Cardiac septum (tissue), 1 donor: Measurements from ENCODE around the gene LAMA4. TPM values are rescaled to one million over a fixed set of nuclear protein-coding genes. Genes with fewer than 3 reads are reported as not detected.

Experiments
- DNase-seq: peaks from one replicate; pipeline ENCODE4 v3.0.0-alpha.2; 2020; ENCODE audit warnings: low spot score
- intact Hi-C: fragments of 100-400 bp; cut with DNase I; formaldehyde crosslinking; loops from one replicate; pipeline ENCODE4 v1.14.0; 2022
- total RNA-seq: library from RNA; stranded (reverse); fragmentation: NEBNext Ultra II Directional; extraction: Animal tissue kit (Norgen Biotek cat#: 25700); gene quantifications from one replicate; pipeline ENCODE4 v1.2.1, GENCODE V29; 2021
- donor health status: DM: no; HTN: no; CAD: no.

Gene LAMA4
- total RNA-seq, 1 donor from 2014 or later, result 93.9 TPM

DNA sequence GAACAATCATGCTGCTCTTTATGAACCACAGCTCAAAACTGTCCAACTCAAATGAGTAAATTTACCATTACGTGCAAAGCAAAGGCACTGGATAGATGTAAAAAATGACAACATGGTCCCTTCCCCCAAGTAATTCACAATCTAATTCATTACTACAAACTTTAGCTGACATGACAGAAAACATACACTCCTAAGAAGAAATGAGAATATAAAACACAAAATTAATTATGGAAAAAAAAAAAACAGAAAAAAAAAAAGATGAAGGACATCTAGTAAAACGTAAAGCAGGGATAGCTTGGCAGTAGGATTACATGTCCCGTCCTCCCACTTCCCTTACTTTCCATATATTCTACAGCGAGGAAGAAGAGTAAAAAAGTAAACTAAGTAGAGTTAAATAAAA lies 172.8 kb downstream of the LAMA4 start:
- intact Hi-C loops, result loop anchor here (10.0 kb wide), 1 partner anchor 203 kb away; no protein-coding TSS in a partner anchor
- DNase-seq, result no peak

DNA sequence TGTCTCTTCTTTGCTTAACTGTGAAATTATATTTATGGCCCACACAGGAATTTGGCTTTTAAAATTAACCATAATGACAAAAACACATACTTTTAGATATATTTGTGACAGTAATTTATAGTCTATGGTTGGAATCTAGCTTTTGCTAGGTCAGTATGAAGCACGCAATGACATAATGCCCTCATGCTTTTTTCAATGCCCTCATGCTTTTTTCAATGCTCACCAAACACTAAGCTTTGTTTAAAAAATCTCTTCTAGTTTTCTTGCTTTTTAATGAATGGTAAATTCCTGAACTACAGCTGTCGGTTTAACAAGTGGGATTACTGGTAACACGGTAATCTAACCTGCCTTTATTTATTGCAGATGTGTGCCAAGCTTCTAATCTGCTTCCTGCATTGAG lies 187.8 kb downstream of the LAMA4 start:
- no peak for DNase-seq
- intact Hi-C loops, result no loop called here

DNA sequence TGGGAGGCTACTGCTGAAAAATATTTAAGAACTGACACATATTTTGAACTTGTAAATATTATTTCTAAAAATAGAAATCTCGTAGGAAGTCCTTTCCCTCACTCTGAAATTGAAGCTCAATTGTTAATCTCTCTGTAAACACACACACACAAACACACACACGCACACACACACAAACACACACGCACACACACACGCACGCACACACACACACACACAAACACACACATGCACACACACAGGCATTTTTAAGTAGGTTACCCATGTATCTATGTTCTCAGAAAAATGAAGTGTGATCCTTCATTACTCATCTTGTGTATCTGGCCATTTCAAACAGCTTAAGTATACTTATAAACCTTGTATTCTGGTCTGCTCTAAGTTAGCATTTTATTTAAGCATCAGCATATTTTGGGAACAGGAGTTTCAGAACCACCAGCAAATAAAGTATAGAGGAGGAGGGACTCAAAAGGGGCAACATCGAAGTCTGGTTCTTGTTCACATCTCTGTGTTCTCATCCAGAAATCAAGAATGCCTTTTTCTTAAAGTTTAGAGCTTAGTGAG lies 188.9 kb downstream of the LAMA4 start:
- intact Hi-C loops, result no loop called here

DNA sequence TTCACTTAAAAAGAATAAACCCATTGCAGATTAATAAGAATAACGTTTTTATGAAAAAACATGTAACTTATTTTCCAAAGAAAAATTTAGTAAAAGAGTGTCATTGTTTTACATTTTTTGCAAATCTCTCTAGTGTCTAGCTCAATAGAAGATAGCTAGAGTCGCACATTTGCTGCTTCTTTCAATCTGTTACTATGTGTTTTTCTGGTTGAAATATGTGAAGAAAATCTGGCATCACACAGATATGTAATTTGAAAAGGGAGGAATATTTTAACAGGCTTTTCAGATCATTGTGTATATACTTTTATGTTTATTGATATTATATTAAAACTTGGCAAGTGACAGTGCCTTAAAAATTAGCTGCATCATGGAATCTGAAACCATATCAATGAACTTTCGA lies 191.4 kb downstream of the LAMA4 start:
- no peak for DNase-seq
- intact Hi-C loops, result no loop called here

More for the DNA sequence above, 188.9 kb downstream of the LAMA4 start:
- no peak for DNase-seq

DNA sequence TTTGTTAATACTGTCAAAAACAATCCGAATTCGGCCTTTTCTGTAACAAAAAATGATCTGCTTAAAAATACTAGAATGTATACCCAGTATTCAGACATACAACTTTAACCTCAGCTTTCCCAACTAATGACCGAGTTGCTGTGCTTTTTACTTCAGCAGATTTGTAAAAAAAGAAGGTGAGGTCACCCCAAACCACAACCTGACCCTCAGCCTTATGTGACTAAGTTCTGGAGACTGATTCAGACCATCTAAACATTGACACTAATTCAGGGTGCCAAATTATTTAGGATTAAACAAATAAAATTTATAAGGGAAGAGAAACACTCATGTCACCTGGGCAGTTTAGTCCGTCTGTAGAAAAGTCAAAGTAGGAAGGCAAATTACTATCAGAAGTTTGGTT lies 192.8 kb downstream of the LAMA4 start:
- intact Hi-C loops, result no loop called here
- no peak for DNase-seq

Other genes with a start within 250 kb of the LAMA4 start
- gene CCN6, start 200.5 kb downstream of the LAMA4 start, total RNA-seq, result not detected
- gene TUBE1, start 167.1 kb downstream of the LAMA4 start, total RNA-seq, result 21.6 TPM
- gene FAM229B, start 167.0 kb downstream of the LAMA4 start, total RNA-seq, result 43.5 TPM
- 0.11 TPM for gene RFPL4B, start 92.8 kb upstream of the LAMA4 start, total RNA-seq